OCI-LY3 (cell line): Measurements from ENCODE around the gene OLA1.

Experiments used
- H2AFZ ChIP-seq: fragments of 200-600, 300-600 bp; shearing (Covaris generic); 2 replicates; pipeline ENCODE4 v1.6.0; 2014; ENCODE audit warnings: antibody characterized with exemption, low read depth, low read length
- H3K27ac ChIP-seq: fragments of 200-600, 300-600 bp; sonication (generic); 2 replicates; pipeline ENCODE4 v1.5.1; 2014; ENCODE audit warnings: mild to moderate bottlenecking, low read length, moderate library complexity, mixed read lengths
- H3K27me3 ChIP-seq: fragments of 200-600, 300-600 bp; sonication (generic); 2 replicates; pipeline ENCODE4 v1.6.1; 2014; ENCODE audit warnings: low read depth, low read length, mixed read lengths
- H3K36me3 ChIP-seq: fragments of 200-600, 300-600 bp; sonication (generic); replicated peaks from 2 replicates; pipeline ENCODE3; 2014; ENCODE audit warnings: low read depth, low read length, mixed read lengths
- H3K4me1 ChIP-seq: fragments of 300-600, 200-600 bp; sonication (generic); 2 replicates; pipeline ENCODE4 v1.6.1; 2014; ENCODE audit warnings: low read length, mixed read lengths
- H3K4me2 ChIP-seq: fragments of 200-600, 300-600 bp; sonication (generic); 2 replicates; pipeline ENCODE4 v1.6.1; 2014; ENCODE audit warnings: low read length, mixed read lengths
- H3K4me3 ChIP-seq: fragments of 300-600, 200-600 bp; sonication (generic); 2 replicates; pipeline ENCODE4 v1.5.1; 2014; ENCODE audit warnings: antibody characterized with exemption, mild to moderate bottlenecking, low read length, moderate library complexity
- H3K79me2 ChIP-seq: fragments of 300-600, 200-600 bp; shearing (Covaris generic); 2 replicates; pipeline ENCODE4 v1.6.1; 2014; ENCODE audit warnings: mild to moderate bottlenecking, low read length, mixed read lengths
- H3K9ac ChIP-seq: fragments of 300-600, 200-600 bp; shearing (Covaris generic); 2 replicates; pipeline ENCODE4 v1.6.0; 2014; ENCODE audit warnings: mild to moderate bottlenecking, low read length, moderate library complexity
- H3K9me3 ChIP-seq: fragments of 200-600, 300-600 bp; shearing (Covaris generic); 2 replicates; pipeline ENCODE4 v1.6.1; 2014; ENCODE audit warnings: low read length, mixed read lengths; ENCODE audit not compliant: insufficient read depth
- H4K20me1 ChIP-seq: fragments of 200-600, 300-600 bp; sonication (generic); 2 replicates; pipeline ENCODE4 v1.6.1; 2016; ENCODE audit warnings: low read length, mixed read lengths; ENCODE audit not compliant: insufficient read depth
- EZH2phosphoT487 ChIP-seq: fragments of 200-600 bp; shearing (Covaris generic); IDR thresholded peaks from 2 replicates; pipeline ENCODE4 v1.6.1; 2018; ENCODE audit warnings: antibody characterized with exemption, mixed run types, low read depth
- TF ChIP-seq, protein P1 (sequence below): fragments of 200-600, 300-600 bp; sonication (generic); IDR thresholded peaks from 2 replicates; pipeline ENCODE4 v1.5.1; 2014; ENCODE audit warnings: antibody characterized with exemption, low read length, low read depth

Gene OLA1

DNA sequence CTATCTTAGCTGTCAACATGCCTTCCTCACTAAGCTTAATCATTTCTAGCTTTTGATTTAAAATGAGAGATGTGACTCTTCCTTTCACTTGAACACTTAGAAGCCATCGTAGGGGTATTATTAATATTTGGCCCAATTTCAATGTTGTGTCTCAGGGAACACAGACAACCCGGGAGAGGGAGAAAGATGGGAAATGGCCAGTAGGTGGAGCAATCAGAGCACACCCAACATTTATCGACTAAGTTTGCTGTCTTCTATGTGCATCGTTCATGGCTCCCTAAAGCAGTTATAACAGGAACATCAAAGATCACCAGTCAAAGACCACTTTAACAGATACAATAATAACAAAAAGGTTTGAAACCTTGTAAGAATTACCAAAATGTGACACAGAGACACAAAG lies 110.2 kb downstream of the OLA1 start:
- H2AFZ ChIP-seq, result no peak overlapping the region
- H3K27ac ChIP-seq, result no peak overlapping the region
- no peak overlapping the region for H3K4me2 ChIP-seq
- TF ChIP-seq, protein P1, sequence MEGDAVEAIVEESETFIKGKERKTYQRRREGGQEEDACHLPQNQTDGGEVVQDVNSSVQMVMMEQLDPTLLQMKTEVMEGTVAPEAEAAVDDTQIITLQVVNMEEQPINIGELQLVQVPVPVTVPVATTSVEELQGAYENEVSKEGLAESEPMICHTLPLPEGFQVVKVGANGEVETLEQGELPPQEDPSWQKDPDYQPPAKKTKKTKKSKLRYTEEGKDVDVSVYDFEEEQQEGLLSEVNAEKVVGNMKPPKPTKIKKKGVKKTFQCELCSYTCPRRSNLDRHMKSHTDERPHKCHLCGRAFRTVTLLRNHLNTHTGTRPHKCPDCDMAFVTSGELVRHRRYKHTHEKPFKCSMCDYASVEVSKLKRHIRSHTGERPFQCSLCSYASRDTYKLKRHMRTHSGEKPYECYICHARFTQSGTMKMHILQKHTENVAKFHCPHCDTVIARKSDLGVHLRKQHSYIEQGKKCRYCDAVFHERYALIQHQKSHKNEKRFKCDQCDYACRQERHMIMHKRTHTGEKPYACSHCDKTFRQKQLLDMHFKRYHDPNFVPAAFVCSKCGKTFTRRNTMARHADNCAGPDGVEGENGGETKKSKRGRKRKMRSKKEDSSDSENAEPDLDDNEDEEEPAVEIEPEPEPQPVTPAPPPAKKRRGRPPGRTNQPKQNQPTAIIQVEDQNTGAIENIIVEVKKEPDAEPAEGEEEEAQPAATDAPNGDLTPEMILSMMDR, result peak; percentile 50
- TF ChIP-seq EZH2phosphoT487, result no peak
- no peaks in the 10 kb centered on the region for H3K9me3 ChIP-seq
- H3K27me3 ChIP-seq, result no peaks in the 10 kb centered on the region
- H3K9ac ChIP-seq, result no peak overlapping the region
- no peaks in the 10 kb centered on the region for H4K20me1 ChIP-seq
- H3K79me2 ChIP-seq, result peaks cover 3% of the 10 kb centered on the region; the same call in 1 of the 2 replicates
- H3K4me3 ChIP-seq, result no peak overlapping the region
- H3K36me3 ChIP-seq, result peaks cover 10% of the 10 kb centered on the region
- no peaks in the 10 kb centered on the region for H3K4me1 ChIP-seq

DNA sequence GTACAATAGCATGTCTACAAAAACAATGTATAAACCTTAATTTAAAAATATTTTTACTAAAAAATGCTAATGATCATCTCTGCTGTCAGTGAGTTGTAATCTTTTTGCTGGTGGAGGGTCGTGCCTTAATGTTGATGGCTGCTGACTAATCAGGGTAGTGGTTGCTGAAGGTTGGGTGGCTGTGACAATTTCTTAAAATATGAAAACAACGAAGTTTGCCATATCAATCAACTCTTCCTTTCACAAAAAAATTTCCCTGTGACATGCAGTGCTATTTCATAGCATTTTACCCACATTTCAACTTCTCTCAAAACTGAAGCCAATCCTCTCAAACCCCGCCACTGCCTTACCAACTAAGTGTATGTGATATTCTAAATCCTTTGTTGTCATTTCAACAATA lies 112.4 kb downstream of the OLA1 start:
- Histone ChIP-seq H3K9me3 (no peaks in the 10 kb centered on the region), H3K27ac (no peak overlapping the region), H4K20me1 (no peaks in the 10 kb centered on the region), H3K79me2 (no peaks in the 10 kb centered on the region), H3K4me3 (no peak overlapping the region), H2AFZ (no peak overlapping the region), H3K27me3 (no peaks in the 10 kb centered on the region), H3K9ac (no peak overlapping the region), H3K4me1 (no peaks in the 10 kb centered on the region), H3K36me3 (peaks cover 10% of the 10 kb centered on the region), H3K4me2 (no peak overlapping the region)
- no peak for TF ChIP-seq EZH2phosphoT487
- TF ChIP-seq, protein P1, result no peak

DNA sequence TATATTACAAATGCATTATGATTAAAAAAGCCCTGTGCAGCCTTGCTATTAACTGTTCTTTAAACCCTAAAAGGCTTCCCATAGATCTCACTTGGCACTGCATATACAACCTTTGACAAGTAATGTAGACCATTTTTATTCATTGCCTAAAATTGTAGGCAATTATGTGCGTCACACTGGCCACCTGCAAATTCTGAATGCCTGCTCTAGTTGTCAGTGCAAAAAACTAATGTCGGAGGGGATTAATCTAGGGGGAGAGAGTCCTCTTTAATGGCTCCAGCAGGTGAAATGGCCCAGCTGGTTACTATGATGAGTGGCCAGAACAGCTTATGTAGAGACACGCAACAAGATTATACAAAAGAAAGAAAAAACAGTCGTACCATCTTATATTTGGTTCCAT lies 123.2 kb downstream of the OLA1 start:
- H4K20me1 ChIP-seq, result no peaks in the 10 kb centered on the region
- H3K79me2 ChIP-seq, result no peaks in the 10 kb centered on the region
- TF ChIP-seq EZH2phosphoT487, result no peak
- TF ChIP-seq, protein P1, result no peak
- no peak overlapping the region for H3K4me2 ChIP-seq
- H3K9ac ChIP-seq, result no peak overlapping the region
- no peak overlapping the region for H3K4me3 ChIP-seq
- no peaks in the 10 kb centered on the region for H3K27me3 ChIP-seq
- H3K4me1 ChIP-seq, result peaks cover 5% of the 10 kb centered on the region; the same call in 1 of the 2 replicates
- H3K9me3 ChIP-seq, result no peaks in the 10 kb centered on the region
- H3K36me3 ChIP-seq, result no peaks in the 10 kb centered on the region
- no peak overlapping the region for H3K27ac ChIP-seq
- H2AFZ ChIP-seq, result no peak overlapping the region

DNA sequence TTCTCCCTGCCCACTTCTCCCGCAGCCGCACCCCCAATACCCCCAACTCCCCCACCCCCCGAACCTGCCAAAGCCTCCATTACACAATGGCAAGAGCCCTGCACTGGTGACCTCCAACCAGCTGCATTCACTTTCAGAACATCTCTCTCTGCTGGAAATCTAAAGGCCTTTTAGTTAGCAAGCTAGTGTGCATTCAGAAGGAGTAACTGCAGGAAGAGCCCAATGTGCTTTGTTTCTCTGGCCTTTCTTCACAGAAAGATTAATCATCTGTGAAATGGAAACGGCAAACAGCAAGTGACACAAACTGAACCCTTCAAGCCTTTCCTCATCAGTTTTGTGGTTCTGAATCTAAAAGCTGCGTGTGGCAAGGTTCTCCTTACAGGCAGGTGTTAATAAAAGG lies 124.2 kb downstream of the OLA1 start:
- no peaks in the 10 kb centered on the region for H3K79me2 ChIP-seq
- H3K9ac ChIP-seq, result no peak overlapping the region
- H3K4me2 ChIP-seq, result no peak overlapping the region
- no peaks in the 10 kb centered on the region for H4K20me1 ChIP-seq
- H3K9me3 ChIP-seq, result no peaks in the 10 kb centered on the region
- no peaks in the 10 kb centered on the region for H3K36me3 ChIP-seq
- H3K27ac ChIP-seq, result no peak overlapping the region
- H2AFZ ChIP-seq, result no peak overlapping the region
- TF ChIP-seq, protein P1, result no peak
- no peak for TF ChIP-seq EZH2phosphoT487
- H3K4me1 ChIP-seq, result peaks cover 5% of the 10 kb centered on the region; the same call in 1 of the 2 replicates
- no peaks in the 10 kb centered on the region for H3K27me3 ChIP-seq
- no peak overlapping the region for H3K4me3 ChIP-seq
